ENCODE data around the gene HCFC2.

HCFC2 gene

GRCh38 chr12:104064842-104065427, 604 bp downstream of the HCFC2 start:
- Mint-ChIP-seq H3K27ac (ENCODE audit: low read depth) (peak overlapping the region; percentile 82), H3K9me3 (no peaks in the 10 kb centered on the region), H3K27me3 (peaks cover 10% of the 10 kb centered on the region), H3K36me3 (ENCODE audit: insufficient read depth) (peaks cover 16% of the 10 kb centered on the region), H3K4me3 (peak overlapping the region; percentile 91), H3K4me1 (peaks cover 4% of the 10 kb centered on the region)
- DNase-seq (ENCODE audit: low spot score in 2 of 2) (no peak), ATAC-seq (replicated peaks; ENCODE audit: extremely low read depth, poor library complexity, severe bottlenecking) (no peak)

GRCh38 chr12:104072099-104072498, 7.8 kb downstream of the HCFC2 start:
- no peak overlapping the region for H3K4me3 Mint-ChIP-seq
- DNase-seq (ENCODE audit: low spot score in 2 of 2) (no peak), ATAC-seq (replicated peaks; ENCODE audit: extremely low read depth, poor library complexity, severe bottlenecking) (no peak)
- peaks cover 19% of the 10 kb centered on the region for H3K4me1 Mint-ChIP-seq
- no peaks in the 10 kb centered on the region for H3K9me3 Mint-ChIP-seq
- H3K27me3 Mint-ChIP-seq, result no peaks in the 10 kb centered on the region
- H3K27ac Mint-ChIP-seq (ENCODE audit: low read depth), result no peak overlapping the region
- peaks cover 42% of the 10 kb centered on the region for H3K36me3 Mint-ChIP-seq (ENCODE audit: insufficient read depth)

- ATAC-seq (replicated peaks; ENCODE audit: extremely low read depth, poor library complexity, severe bottlenecking) (no peak), DNase-seq (ENCODE audit: low spot score in 2 of 2) (no peak)
- H3K27ac Mint-ChIP-seq (ENCODE audit: low read depth), result no peak overlapping the region
- H3K9me3 Mint-ChIP-seq, result no peaks in the 10 kb centered on the region
- H3K4me3 Mint-ChIP-seq, result no peak overlapping the region
- H3K36me3 Mint-ChIP-seq (ENCODE audit: insufficient read depth), result peaks cover 37% of the 10 kb centered on the region
- peaks cover 19% of the 10 kb centered on the region for H3K4me1 Mint-ChIP-seq
- H3K27me3 Mint-ChIP-seq, result no peaks in the 10 kb centered on the region
These were observed 9.4 kb downstream of the HCFC2 start for GRCh38 chr12:104073699-104074098.

GRCh38 chr12:104079024-104079423, 14.7 kb downstream of the HCFC2 start:
- peaks cover 28% of the 10 kb centered on the region for H3K36me3 Mint-ChIP-seq (ENCODE audit: insufficient read depth)
- H3K9me3 Mint-ChIP-seq, result no peaks in the 10 kb centered on the region
- no peak for ATAC-seq (replicated peaks; ENCODE audit: extremely low read depth, poor library complexity, severe bottlenecking)
- no peak overlapping the region for H3K27ac Mint-ChIP-seq (ENCODE audit: low read depth)
- H3K27me3 Mint-ChIP-seq, result no peaks in the 10 kb centered on the region
- H3K4me1 Mint-ChIP-seq, result peaks cover 21% of the 10 kb centered on the region
- H3K4me3 Mint-ChIP-seq, result no peak overlapping the region
- DNase-seq (ENCODE audit: low spot score in 2 of 2), result no peak

- Mint-ChIP-seq H3K36me3 (ENCODE audit: insufficient read depth) (peaks cover 30% of the 10 kb centered on the region), H3K4me1 (peaks cover 22% of the 10 kb centered on the region), H3K27ac (ENCODE audit: low read depth) (no peak overlapping the region), H3K27me3 (no peaks in the 10 kb centered on the region), H3K9me3 (no peaks in the 10 kb centered on the region), H3K4me3 (no peak overlapping the region)
- ATAC-seq (replicated peaks; ENCODE audit: extremely low read depth, poor library complexity, severe bottlenecking) (no peak), DNase-seq (ENCODE audit: low spot score in 2 of 2) (no peak)
These were observed 16.4 kb downstream of the HCFC2 start for GRCh38 chr12:104080764-104081163.

- Mint-ChIP-seq H3K9me3 (no peaks in the 10 kb centered on the region), H3K27me3 (no peaks in the 10 kb centered on the region), H3K4me3 (no peak overlapping the region), H3K36me3 (ENCODE audit: insufficient read depth) (peaks cover 43% of the 10 kb centered on the region), H3K27ac (ENCODE audit: low read depth) (peak overlapping the region; percentile 10), H3K4me1 (peaks cover 10% of the 10 kb centered on the region)
- ATAC-seq (replicated peaks; ENCODE audit: extremely low read depth, poor library complexity, severe bottlenecking), result no peak
- no peak for DNase-seq (ENCODE audit: low spot score in 2 of 2)
These were observed 19.6 kb downstream of the HCFC2 start for GRCh38 chr12:104083769-104084475.

- peak overlapping the region; percentile 66 for H3K27ac Mint-ChIP-seq (ENCODE audit: low read depth)
These were observed 26.4 kb downstream of the HCFC2 start for GRCh38 chr12:104090685-104091084.

GRCh38 chr12:104091136-104091535, 26.8 kb downstream of the HCFC2 start:
- Mint-ChIP-seq H3K4me1 (peaks cover 6% of the 10 kb centered on the region), H3K27ac (ENCODE audit: low read depth) (no peak overlapping the region), H3K4me3 (no peak overlapping the region), H3K27me3 (no peaks in the 10 kb centered on the region), H3K36me3 (ENCODE audit: insufficient read depth) (peaks cover 42% of the 10 kb centered on the region), H3K9me3 (no peaks in the 10 kb centered on the region)
- no peak for DNase-seq (ENCODE audit: low spot score in 2 of 2)
- ATAC-seq (replicated peaks; ENCODE audit: extremely low read depth, poor library complexity, severe bottlenecking), result no peak

More at GRCh38 chr12:104090685-104091084, 26.4 kb downstream of the HCFC2 start:
- ATAC-seq (replicated peaks; ENCODE audit: extremely low read depth, poor library complexity, severe bottlenecking), result no peak
- Mint-ChIP-seq H3K4me1 (peaks cover 6% of the 10 kb centered on the region), H3K4me3 (no peak overlapping the region), H3K36me3 (ENCODE audit: insufficient read depth) (peaks cover 46% of the 10 kb centered on the region), H3K9me3 (no peaks in the 10 kb centered on the region), H3K27me3 (no peaks in the 10 kb centered on the region)
- no peak for DNase-seq (ENCODE audit: low spot score in 2 of 2)

GRCh38 chr12:104094284-104094683, 30.0 kb downstream of the HCFC2 start:
- peak overlapping the region; percentile 3 for H3K27ac Mint-ChIP-seq (ENCODE audit: low read depth)
- ATAC-seq (replicated peaks; ENCODE audit: extremely low read depth, poor library complexity, severe bottlenecking) (no peak), DNase-seq (ENCODE audit: low spot score in 2 of 2) (no peak)
- H3K4me3 Mint-ChIP-seq, result no peak overlapping the region
- peaks cover 6% of the 10 kb centered on the region for H3K4me1 Mint-ChIP-seq
- peaks cover 45% of the 10 kb centered on the region for H3K36me3 Mint-ChIP-seq (ENCODE audit: insufficient read depth)
- no peaks in the 10 kb centered on the region for H3K9me3 Mint-ChIP-seq
- H3K27me3 Mint-ChIP-seq, result no peaks in the 10 kb centered on the region

GRCh38 chr12:104095289-104095688, 31.0 kb downstream of the HCFC2 start:
- DNase-seq (ENCODE audit: low spot score in 2 of 2), result no peak
- H3K4me1 Mint-ChIP-seq, result peaks cover 6% of the 10 kb centered on the region
- peaks cover 40% of the 10 kb centered on the region for H3K36me3 Mint-ChIP-seq (ENCODE audit: insufficient read depth)
- no peak overlapping the region for H3K4me3 Mint-ChIP-seq
- no peaks in the 10 kb centered on the region for H3K9me3 Mint-ChIP-seq
- no peak for ATAC-seq (replicated peaks; ENCODE audit: extremely low read depth, poor library complexity, severe bottlenecking)
- no peak overlapping the region for H3K27ac Mint-ChIP-seq (ENCODE audit: low read depth)
- H3K27me3 Mint-ChIP-seq, result no peaks in the 10 kb centered on the region

GRCh38 chr12:104097954-104098353, 33.6 kb downstream of the HCFC2 start:
- peaks cover 43% of the 10 kb centered on the region for H3K36me3 Mint-ChIP-seq (ENCODE audit: insufficient read depth)
- DNase-seq (ENCODE audit: low spot score in 2 of 2) (no peak), ATAC-seq (replicated peaks; ENCODE audit: extremely low read depth, poor library complexity, severe bottlenecking) (no peak)
- no peaks in the 10 kb centered on the region for H3K27me3 Mint-ChIP-seq
- no peaks in the 10 kb centered on the region for H3K9me3 Mint-ChIP-seq
- peak overlapping the region; percentile 78 for H3K27ac Mint-ChIP-seq (ENCODE audit: low read depth)
- H3K4me3 Mint-ChIP-seq, result no peak overlapping the region
- H3K4me1 Mint-ChIP-seq, result peaks cover 6% of the 10 kb centered on the region

- Mint-ChIP-seq H3K4me1 (peaks cover 10% of the 10 kb centered on the region), H3K27me3 (no peaks in the 10 kb centered on the region), H3K4me3 (no peak overlapping the region), H3K27ac (ENCODE audit: low read depth) (no peak overlapping the region), H3K36me3 (ENCODE audit: insufficient read depth) (peaks cover 14% of the 10 kb centered on the region), H3K9me3 (no peaks in the 10 kb centered on the region)
- ATAC-seq (replicated peaks; ENCODE audit: extremely low read depth, poor library complexity, severe bottlenecking) (no peak), DNase-seq (ENCODE audit: low spot score in 2 of 2) (no peak)
These were observed 41.1 kb downstream of the HCFC2 start for GRCh38 chr12:104105461-104105860.

GRCh38 chr12:104106965-104107364, 42.6 kb downstream of the HCFC2 start:
- ATAC-seq (replicated peaks; ENCODE audit: extremely low read depth, poor library complexity, severe bottlenecking), result no peak
- Mint-ChIP-seq H3K4me1 (peaks cover 16% of the 10 kb centered on the region), H3K27ac (ENCODE audit: low read depth) (peak overlapping the region; percentile 0), H3K27me3 (no peaks in the 10 kb centered on the region), H3K4me3 (no peak overlapping the region), H3K9me3 (no peaks in the 10 kb centered on the region), H3K36me3 (ENCODE audit: insufficient read depth) (peaks cover 7% of the 10 kb centered on the region)
- DNase-seq (ENCODE audit: low spot score in 2 of 2), result no peak

Data from central memory CD8-positive, alpha-beta T cell (primary cell).